Bronchial epithelial cell (primary cell): Measurements from ENCODE around the gene PAX5. TPM values are rescaled to one million over a fixed set of nuclear protein-coding genes. Genes with fewer than 3 reads are reported as not detected.

Source experiments
- DNase-seq: peaks from one replicate; pipeline ENCODE4 v3.0.0-alpha.2; 2010; ENCODE audit warnings: low read depth
- FAIRE-seq: peaks from 2 replicates; lab custom pipeline; 2011; peaks lifted over from hg19 to GRCh38; lab: Jason Lieb, UNC
- H3K27me3 ChIP-seq: 2 replicates; pipeline ENCODE4 v1.5.1; 2011; ENCODE audit warnings: low read length; ENCODE audit not compliant: control insufficient read depth, insufficient read depth
- H3K36me3 ChIP-seq: 2 replicates; pipeline ENCODE4 v1.5.1; 2011; ENCODE audit warnings: low read length; ENCODE audit not compliant: control insufficient read depth, insufficient read depth
- H3K4me3 ChIP-seq: 2 replicates; pipeline ENCODE4 v1.5.1; 2011; ENCODE audit warnings: mild to moderate bottlenecking, low read depth, low read length, control low read depth
- CTCF ChIP-seq: IDR thresholded peaks from 2 replicates; pipeline ENCODE4 v1.5.1; 2011; ENCODE audit warnings: mild to moderate bottlenecking, moderate library complexity, low read length, control low read depth, inconsistent platforms; ENCODE audit not compliant: insufficient read depth, severe bottlenecking
- total RNA-seq: library from RNA; depleted of rRNA; stranded (reverse); fragments of >200 nt; gene quantifications from 2 replicates; pipeline ENCODE4 v1.2.1, GENCODE V29; 2014

Gene PAX5
- total RNA-seq, 1 donor from 2014 or later: not detected

- FAIRE-seq (no peak), DNase-seq (no peak)
- Histone ChIP-seq H3K4me3 (no peak overlapping the region), H3K27me3 (peaks cover 4% of the 10 kb centered on the region), H3K36me3 (no peaks in the 10 kb centered on the region)
- TF ChIP-seq CTCF: no peak
Measured at GRCh38 chr9:36834736-36835135, 199.3 kb downstream of the PAX5 start.

DNA sequence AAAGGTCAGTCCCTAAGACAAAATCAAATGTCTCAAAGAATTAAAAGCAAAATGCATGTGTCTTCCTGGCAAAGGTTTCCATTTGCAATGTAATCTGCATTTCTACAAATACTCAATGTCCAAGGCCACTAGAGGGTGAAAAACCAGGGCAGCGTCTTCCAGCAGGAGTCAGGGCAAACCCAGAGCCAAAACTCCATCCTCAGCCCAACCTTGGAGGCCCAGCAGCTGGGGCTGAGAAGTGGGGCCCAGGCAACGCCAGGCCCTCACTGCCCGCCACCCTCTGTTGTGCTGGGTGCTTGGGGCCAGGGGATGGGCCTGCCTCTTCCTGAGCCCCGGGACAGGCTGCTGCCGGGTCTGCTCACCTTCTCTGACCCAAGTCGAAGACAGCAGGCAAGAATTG is 200.1 kb downstream of the PAX5 start:
- no peak for DNase-seq
- Histone ChIP-seq H3K36me3 (no peaks in the 10 kb centered on the region), H3K4me3 (no peak overlapping the region), H3K27me3 (peaks cover 4% of the 10 kb centered on the region)
- FAIRE-seq: no peak
- no peak for TF ChIP-seq CTCF

DNA sequence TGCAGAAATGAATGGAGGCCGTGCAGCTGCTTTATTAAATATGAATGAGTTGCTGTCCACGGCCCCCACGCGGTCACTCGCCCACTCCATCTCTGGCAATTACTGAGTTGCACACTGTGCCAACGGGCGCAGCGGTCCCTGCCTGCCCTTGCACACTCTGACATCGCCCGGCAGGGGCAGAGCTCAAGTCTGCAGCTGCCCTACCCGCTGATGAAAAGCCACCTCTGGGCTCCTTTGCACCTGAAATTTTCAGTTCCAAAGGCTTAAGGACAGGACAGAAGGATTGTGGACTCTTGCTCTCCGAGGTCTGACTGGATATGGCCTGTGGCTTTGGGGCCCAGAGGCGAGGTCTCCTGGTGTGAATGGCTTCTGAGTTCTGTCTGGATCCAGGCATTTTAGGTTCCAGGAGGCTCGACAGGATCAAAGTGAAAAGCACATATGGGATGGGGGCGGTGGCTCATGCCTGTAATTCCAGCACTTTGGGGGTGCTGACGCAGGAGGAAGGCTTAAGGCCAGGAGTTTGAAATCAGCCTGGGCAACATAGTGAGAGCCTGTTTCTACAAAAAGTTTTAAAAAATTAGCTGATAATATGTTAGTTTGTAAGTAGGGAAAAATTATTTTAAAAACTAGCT is 201.8 kb downstream of the PAX5 start:
- no peak for DNase-seq
- H3K4me3 ChIP-seq: no peak overlapping the region
- H3K27me3 ChIP-seq: peaks cover 4% of the 10 kb centered on the region
- no peak for TF ChIP-seq CTCF
- no peak for FAIRE-seq
- H3K36me3 ChIP-seq: no peaks in the 10 kb centered on the region

- no peak for DNase-seq
- FAIRE-seq: no peak
Measured at GRCh38 chr9:36831381-36832161, 202.5 kb downstream of the PAX5 start.

GRCh38 chr9:36828611-36829013 is 205.5 kb downstream of the PAX5 start:
- peaks cover 4% of the 10 kb centered on the region for H3K27me3 ChIP-seq
- no peaks in the 10 kb centered on the region for H3K36me3 ChIP-seq
- no peak overlapping the region for H3K4me3 ChIP-seq
- DNase-seq (no peak), FAIRE-seq (no peak)
- no peak for TF ChIP-seq CTCF

More at GRCh38 chr9:36831381-36832161, 202.5 kb downstream of the PAX5 start:
- TF ChIP-seq CTCF: no peak
- Histone ChIP-seq H3K4me3 (no peak overlapping the region), H3K36me3 (no peaks in the 10 kb centered on the region), H3K27me3 (peaks cover 4% of the 10 kb centered on the region)
